ENCODE results near the gene DPP6. TPM values are rescaled to one million over a fixed set of nuclear protein-coding genes. Genes with fewer than 3 reads are reported as not detected.

DPP6 gene
- total RNA-seq, 1 experiment from 2014 or later = not detected

DNA sequence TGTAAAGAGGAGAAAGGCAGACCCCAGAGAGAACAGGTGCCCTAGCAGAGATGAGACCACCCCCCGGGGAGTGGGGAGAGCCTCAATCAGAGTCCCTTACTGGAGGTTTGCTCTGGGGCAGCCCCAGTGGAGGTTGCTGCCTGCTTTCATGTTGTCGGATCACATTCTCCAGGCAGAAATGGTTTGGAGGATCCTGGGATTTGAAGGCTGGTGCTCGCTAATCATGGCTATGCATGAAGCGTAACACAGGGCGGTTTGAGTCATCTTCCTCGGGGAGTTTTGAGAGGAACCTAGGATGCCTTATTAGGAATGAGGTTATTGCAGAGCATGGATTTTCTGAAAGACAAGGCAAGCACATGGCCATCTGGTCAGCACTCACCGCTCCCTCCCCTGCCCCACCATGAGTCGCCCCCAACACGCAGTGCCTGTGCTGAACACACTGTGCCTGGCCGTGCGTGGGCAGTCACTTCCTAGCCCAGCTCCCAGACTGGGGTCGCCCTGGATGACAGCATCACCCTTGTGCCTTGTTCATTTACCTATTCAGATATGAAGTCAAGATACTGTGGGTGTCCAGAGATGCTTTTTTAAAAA, 319.9 kb downstream of the DPP6 start:
- Histone ChIP-seq H3K36me3 (ENCODE audit: low read depth) (no peaks in the 10 kb centered on the region), H3K4me1 (replicated peaks; ENCODE audit: insufficient read depth) (no peaks in the 10 kb centered on the region), H3K9me3 (ENCODE audit: insufficient read depth, low read depth) (no peaks in the 10 kb centered on the region), H3K79me2 (ENCODE audit: low read depth) (no peaks in the 10 kb centered on the region), H3K4me2 (no peak overlapping the region), H3K27ac (no peak overlapping the region), H3F3A (ENCODE audit: insufficient read depth, low read depth) (no peaks in the 10 kb centered on the region), H3K4me3 (no peak overlapping the region), H4K20me1 (ENCODE audit: insufficient read depth) (no peaks in the 10 kb centered on the region), H3K27me3 (ENCODE audit: insufficient read depth, low read depth) (peaks cover 66% of the 10 kb centered on the region), H2AFZ (no peak overlapping the region), H3K9me2 (ENCODE audit: insufficient read depth) (no peaks in the 10 kb centered on the region)
- TF ChIP-seq, protein P1, sequence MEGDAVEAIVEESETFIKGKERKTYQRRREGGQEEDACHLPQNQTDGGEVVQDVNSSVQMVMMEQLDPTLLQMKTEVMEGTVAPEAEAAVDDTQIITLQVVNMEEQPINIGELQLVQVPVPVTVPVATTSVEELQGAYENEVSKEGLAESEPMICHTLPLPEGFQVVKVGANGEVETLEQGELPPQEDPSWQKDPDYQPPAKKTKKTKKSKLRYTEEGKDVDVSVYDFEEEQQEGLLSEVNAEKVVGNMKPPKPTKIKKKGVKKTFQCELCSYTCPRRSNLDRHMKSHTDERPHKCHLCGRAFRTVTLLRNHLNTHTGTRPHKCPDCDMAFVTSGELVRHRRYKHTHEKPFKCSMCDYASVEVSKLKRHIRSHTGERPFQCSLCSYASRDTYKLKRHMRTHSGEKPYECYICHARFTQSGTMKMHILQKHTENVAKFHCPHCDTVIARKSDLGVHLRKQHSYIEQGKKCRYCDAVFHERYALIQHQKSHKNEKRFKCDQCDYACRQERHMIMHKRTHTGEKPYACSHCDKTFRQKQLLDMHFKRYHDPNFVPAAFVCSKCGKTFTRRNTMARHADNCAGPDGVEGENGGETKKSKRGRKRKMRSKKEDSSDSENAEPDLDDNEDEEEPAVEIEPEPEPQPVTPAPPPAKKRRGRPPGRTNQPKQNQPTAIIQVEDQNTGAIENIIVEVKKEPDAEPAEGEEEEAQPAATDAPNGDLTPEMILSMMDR (conservative IDR thresholded peaks at IDR 0.05) = no peak
- no peak for TF ChIP-seq EZH2 (IDR thresholded peaks at IDR 0.05; ENCODE audit: low read depth)
- intact Hi-C loops (cut with micrococcal nuclease; ENCODE audit: unreplicated experiment) = no loop called here
- ChIA-PET POLR2A (ENCODE audit: unreplicated experiment) (no interaction called here), CTCF (no interaction called here)
- no peak for DNase-seq
- BruUV-seq (replicated peaks) = no TSS peak

DNA sequence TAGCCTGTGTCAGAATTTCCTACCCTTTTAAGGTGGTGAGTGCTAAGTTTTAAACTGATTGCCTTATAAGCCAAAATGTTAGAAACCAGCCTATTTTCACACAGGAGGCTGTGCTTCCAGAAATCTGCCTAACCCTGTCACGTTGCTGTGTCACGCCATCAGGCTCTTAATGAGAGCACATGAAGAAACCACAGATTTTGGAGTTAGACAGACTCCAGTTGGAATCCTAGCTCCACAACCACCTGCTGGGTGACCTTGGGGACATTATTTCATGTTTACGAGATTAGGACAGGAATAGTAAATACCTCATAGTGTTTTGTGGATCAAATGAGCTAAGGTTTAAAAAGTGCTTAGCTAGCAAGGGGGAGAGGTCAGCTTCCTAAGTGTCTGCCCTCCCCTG, 321.8 kb downstream of the DPP6 start:
- H2AFZ ChIP-seq = no peak overlapping the region
- TF ChIP-seq EZH2 (IDR thresholded peaks at IDR 0.05; ENCODE audit: low read depth) = no peak
- TF ChIP-seq, protein P1 (conservative IDR thresholded peaks at IDR 0.05) = no peak
- CTCF ChIA-PET = no interaction called here
- no peaks in the 10 kb centered on the region for H3K79me2 ChIP-seq (ENCODE audit: low read depth)
- H3K36me3 ChIP-seq (ENCODE audit: low read depth) = no peaks in the 10 kb centered on the region
- no peaks in the 10 kb centered on the region for H3K4me1 ChIP-seq (replicated peaks; ENCODE audit: insufficient read depth)
- H3K27ac ChIP-seq = no peak overlapping the region
- intact Hi-C loops (cut with micrococcal nuclease; ENCODE audit: unreplicated experiment) = no loop called here
- DNase-seq = no peak
- H3F3A ChIP-seq (ENCODE audit: insufficient read depth, low read depth) = no peaks in the 10 kb centered on the region
- H4K20me1 ChIP-seq (ENCODE audit: insufficient read depth) = no peaks in the 10 kb centered on the region
- no TSS peak for BruUV-seq (replicated peaks)
- POLR2A ChIA-PET (ENCODE audit: unreplicated experiment) = no interaction called here
- H3K9me2 ChIP-seq (ENCODE audit: insufficient read depth) = no peaks in the 10 kb centered on the region
- H3K27me3 ChIP-seq (ENCODE audit: insufficient read depth, low read depth) = peaks cover 67% of the 10 kb centered on the region
- no peaks in the 10 kb centered on the region for H3K9me3 ChIP-seq (ENCODE audit: insufficient read depth, low read depth)
- H3K4me3 ChIP-seq = no peak overlapping the region
- no peak overlapping the region for H3K4me2 ChIP-seq

DNA sequence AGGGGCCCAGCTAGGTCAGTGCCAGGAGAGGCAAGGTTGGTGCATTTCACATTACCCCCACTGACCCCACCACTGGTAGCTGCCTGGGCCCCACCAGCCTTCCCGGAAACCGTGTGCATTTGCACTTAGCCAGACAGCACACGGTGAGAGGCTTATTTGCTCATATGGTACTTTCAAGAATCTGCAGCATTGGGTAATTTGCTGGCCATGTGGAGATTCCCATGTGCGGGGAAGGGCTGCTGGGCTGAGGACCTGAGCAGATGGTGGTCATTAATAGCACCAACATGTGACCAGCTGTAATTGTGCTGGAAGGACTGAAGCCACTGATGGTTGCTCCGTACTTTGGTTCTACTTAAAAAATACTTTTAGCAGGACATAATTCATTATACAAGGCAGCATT, 323.8 kb downstream of the DPP6 start:
- Histone ChIP-seq H3K4me2 (no peak overlapping the region), H3K27ac (no peak overlapping the region), H3K27me3 (ENCODE audit: insufficient read depth, low read depth) (peaks cover 71% of the 10 kb centered on the region), H3K79me2 (ENCODE audit: low read depth) (no peaks in the 10 kb centered on the region), H3K4me1 (replicated peaks; ENCODE audit: insufficient read depth) (no peaks in the 10 kb centered on the region), H3K9me2 (ENCODE audit: insufficient read depth) (no peaks in the 10 kb centered on the region), H4K20me1 (ENCODE audit: insufficient read depth) (no peaks in the 10 kb centered on the region), H3K36me3 (ENCODE audit: low read depth) (no peaks in the 10 kb centered on the region), H3F3A (ENCODE audit: insufficient read depth, low read depth) (no peaks in the 10 kb centered on the region), H2AFZ (no peak overlapping the region), H3K4me3 (no peak overlapping the region), H3K9me3 (ENCODE audit: insufficient read depth, low read depth) (no peaks in the 10 kb centered on the region)
- DNase-seq = no peak
- no TSS peak for BruUV-seq (replicated peaks)
- intact Hi-C loops (cut with micrococcal nuclease; ENCODE audit: unreplicated experiment) = no loop called here
- ChIA-PET POLR2A (ENCODE audit: unreplicated experiment) (no interaction called here), CTCF (no interaction called here)
- TF ChIP-seq, protein P1 (conservative IDR thresholded peaks at IDR 0.05) = no peak
- TF ChIP-seq EZH2 (IDR thresholded peaks at IDR 0.05; ENCODE audit: low read depth) = no peak
